NT2/D1 (cell line): ENCODE results near the gene ATRAID.

Source experiments
- DNase-seq: peaks from one replicate; pipeline ENCODE4 v3.0.0-alpha.2; 2011; ENCODE audit warnings: low read depth, low spot score
- H3K27me3 ChIP-seq: 2 replicates; pipeline ENCODE4 v1.6.0; 2011; ENCODE audit warnings: mild to moderate bottlenecking; ENCODE audit not compliant: insufficient read length, insufficient read depth
- H3K36me3 ChIP-seq: 2 replicates; pipeline ENCODE4 v1.6.1; 2011; ENCODE audit warnings: mild to moderate bottlenecking, low read length, mixed read lengths; ENCODE audit not compliant: insufficient read depth, insufficient read length
- H3K4me1 ChIP-seq: 2 replicates; pipeline ENCODE4 v1.5.1; 2011; ENCODE audit not compliant: insufficient read depth, insufficient read length
- H3K4me3 ChIP-seq: 2 replicates; pipeline ENCODE4 v1.5.1; 2011; ENCODE audit warnings: low read depth; ENCODE audit not compliant: insufficient read length
- H3K9ac ChIP-seq: 2 replicates; pipeline ENCODE4 v1.6.0; 2011; ENCODE audit warnings: low read depth; ENCODE audit not compliant: insufficient read length
- H3K9me3 ChIP-seq: 2 replicates; pipeline ENCODE4 v1.5.1; 2011; ENCODE audit warnings: mild to moderate bottlenecking, low read length; ENCODE audit not compliant: insufficient read depth
- SUZ12 ChIP-seq: IDR thresholded peaks from 2 replicates; pipeline ENCODE4 v1.6.1; 2011; ENCODE audit not compliant: insufficient read length, insufficient read depth; ENCODE audit errors: extremely low read depth
- YY1 ChIP-seq: IDR thresholded peaks from 2 replicates; pipeline ENCODE4 v1.6.1; 2011; ENCODE audit not compliant: insufficient read length, insufficient read depth
- ZNF274 ChIP-seq: IDR thresholded peaks from 2 replicates; pipeline ENCODE4 v1.6.1; 2011; ENCODE audit warnings: mild to moderate bottlenecking, low read depth, low read length

Gene ATRAID

GRCh38 chr2:27264253-27264752 lies 52.5 kb downstream of the ATRAID start:
- Histone ChIP-seq H3K4me3 (peak overlapping the region; percentile 30), H3K4me1 (peaks cover 3% of the 10 kb centered on the region), H3K9me3 (peaks cover 4% of the 10 kb centered on the region; the same call in 1 of the 2 replicates), H3K36me3 (no peaks in the 10 kb centered on the region), H3K9ac (peak overlapping the region; percentile 51), H3K27me3 (peaks cover 79% of the 10 kb centered on the region)
- no peak for DNase-seq
- TF ChIP-seq ZNF274 (no peak), SUZ12 (peak; percentile 38)

GRCh38 chr2:27264753-27265535 lies 53.1 kb downstream of the ATRAID start:
- TF ChIP-seq YY1 (no peak), ZNF274 (no peak), SUZ12 (no peak)
- H3K4me1 ChIP-seq, result peaks cover 3% of the 10 kb centered on the region
- peaks cover 4% of the 10 kb centered on the region; the same call in 1 of the 2 replicates for H3K9me3 ChIP-seq
- peak overlapping the region; percentile 51 for H3K9ac ChIP-seq
- H3K27me3 ChIP-seq, result peaks cover 73% of the 10 kb centered on the region
- H3K36me3 ChIP-seq, result no peaks in the 10 kb centered on the region
- DNase-seq, result no peak
- H3K4me3 ChIP-seq, result peak overlapping the region; percentile 30

GRCh38 chr2:27265536-27265870 lies 53.7 kb downstream of the ATRAID start:
- no peak for TF ChIP-seq ZNF274
- no peak for TF ChIP-seq YY1
- no peak for TF ChIP-seq SUZ12
- Histone ChIP-seq H3K9ac (no peak overlapping the region), H3K4me1 (peaks cover 3% of the 10 kb centered on the region), H3K27me3 (peaks cover 68% of the 10 kb centered on the region), H3K9me3 (peaks cover 4% of the 10 kb centered on the region; the same call in 1 of the 2 replicates), H3K4me3 (no peak overlapping the region), H3K36me3 (no peaks in the 10 kb centered on the region)
- no peak for DNase-seq
